Breast epithelium (tissue), 3 donors: ENCODE measurements around the gene EIF2D.

ENCODE experiments used
- CTCF ChIP-seq, 3 donors: fragments of 450-650 bp; IDR thresholded peaks; one replicate each; pipeline ENCODE4 v1.5.1; 2016 to 2017; ENCODE audit warnings: antibody characterized with exemption in 3 of 3, mild to moderate bottlenecking in 3 of 3, moderate library complexity in 3 of 3
- POLR2AphosphoS5 ChIP-seq, 3 donors: sonication (generic); formaldehyde crosslinking; IDR thresholded peaks; one replicate each; pipeline ENCODE4 v1.6.1; 2017; ENCODE audit warnings: antibody characterized with exemption in 3 of 3

GRCh38 chr1:206551986-206552326, 60.3 kb downstream of the EIF2D start:
- TF ChIP-seq POLR2AphosphoS5 (IDR thresholded peaks at IDR 0.05) = no peak
- TF ChIP-seq CTCF (IDR thresholded peaks at IDR 0.05) = no peak
